Nephron (organoid): ENCODE data around the gene HBG1.

ENCODE experiments used
- H3K27ac Mint-ChIP-seq, 3 experiments: 2 replicates each; pipeline ENCODE4 v1.8.0; 2020; ENCODE audit warnings: mixed read lengths in 3 of 3, mild to moderate bottlenecking in 2 of 3, moderate library complexity in 1 of 3
- H3K27me3 Mint-ChIP-seq: 2 replicates; pipeline ENCODE4 v1.8.0; 2021; ENCODE audit warnings: low read depth, mild to moderate bottlenecking, moderate library complexity, mixed read lengths
- H3K36me3 Mint-ChIP-seq: 2 replicates; pipeline ENCODE4 v1.8.0; 2020; ENCODE audit warnings: low read depth, mixed read lengths
- H3K4me1 Mint-ChIP-seq: 2 replicates; pipeline ENCODE4 v1.8.0; 2020; ENCODE audit warnings: mixed read lengths
- H3K4me3 Mint-ChIP-seq, 3 experiments: 2 replicates each; pipeline ENCODE4 v1.8.0; 2020; ENCODE audit warnings: mild to moderate bottlenecking in 3 of 3, mixed read lengths in 3 of 3, moderate library complexity in 2 of 3
- H3K9me3 Mint-ChIP-seq: 2 replicates; pipeline ENCODE4 v1.8.0; 2020; ENCODE audit warnings: mixed read lengths
- TF ChIP-seq, protein P1 (sequence below), 3 experiments: fragments of 200-600 bp; sonication (generic); IDR thresholded peaks; one replicate each; pipeline ENCODE4 v1.5.0; 2021; ENCODE audit warnings: antibody characterized with exemption in 3 of 3; ENCODE audit not compliant: unreplicated experiment in 3 of 3

HBG1 gene

GRCh38 chr11:5241458-5241857, 8.2 kb downstream of the HBG1 start:
- Mint-ChIP-seq H3K4me3 (no peak overlapping the region), H3K36me3 (no peaks in the 10 kb centered on the region), H3K27me3 (no peaks in the 10 kb centered on the region), H3K27ac (no peak overlapping the region), H3K9me3 (no peaks in the 10 kb centered on the region), H3K4me1 (no peaks in the 10 kb centered on the region)
- TF ChIP-seq, protein P1, sequence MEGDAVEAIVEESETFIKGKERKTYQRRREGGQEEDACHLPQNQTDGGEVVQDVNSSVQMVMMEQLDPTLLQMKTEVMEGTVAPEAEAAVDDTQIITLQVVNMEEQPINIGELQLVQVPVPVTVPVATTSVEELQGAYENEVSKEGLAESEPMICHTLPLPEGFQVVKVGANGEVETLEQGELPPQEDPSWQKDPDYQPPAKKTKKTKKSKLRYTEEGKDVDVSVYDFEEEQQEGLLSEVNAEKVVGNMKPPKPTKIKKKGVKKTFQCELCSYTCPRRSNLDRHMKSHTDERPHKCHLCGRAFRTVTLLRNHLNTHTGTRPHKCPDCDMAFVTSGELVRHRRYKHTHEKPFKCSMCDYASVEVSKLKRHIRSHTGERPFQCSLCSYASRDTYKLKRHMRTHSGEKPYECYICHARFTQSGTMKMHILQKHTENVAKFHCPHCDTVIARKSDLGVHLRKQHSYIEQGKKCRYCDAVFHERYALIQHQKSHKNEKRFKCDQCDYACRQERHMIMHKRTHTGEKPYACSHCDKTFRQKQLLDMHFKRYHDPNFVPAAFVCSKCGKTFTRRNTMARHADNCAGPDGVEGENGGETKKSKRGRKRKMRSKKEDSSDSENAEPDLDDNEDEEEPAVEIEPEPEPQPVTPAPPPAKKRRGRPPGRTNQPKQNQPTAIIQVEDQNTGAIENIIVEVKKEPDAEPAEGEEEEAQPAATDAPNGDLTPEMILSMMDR (IDR thresholded peaks at IDR 0.05; ENCODE audit: unreplicated experiment in 3 of 3), result no peak

GRCh38 chr11:5240458-5240857, 9.2 kb downstream of the HBG1 start:
- H3K9me3 Mint-ChIP-seq, result no peaks in the 10 kb centered on the region
- TF ChIP-seq, protein P1 (IDR thresholded peaks at IDR 0.05; ENCODE audit: unreplicated experiment in 3 of 3), result no peak
- H3K36me3 Mint-ChIP-seq, result no peaks in the 10 kb centered on the region
- H3K4me3 Mint-ChIP-seq, result no peak overlapping the region
- H3K27me3 Mint-ChIP-seq, result no peaks in the 10 kb centered on the region
- no peak overlapping the region for H3K27ac Mint-ChIP-seq
- no peaks in the 10 kb centered on the region for H3K4me1 Mint-ChIP-seq

GRCh38 chr11:5240056-5240455, 9.6 kb downstream of the HBG1 start:
- no peaks in the 10 kb centered on the region for H3K4me1 Mint-ChIP-seq
- no peaks in the 10 kb centered on the region for H3K36me3 Mint-ChIP-seq
- no peak overlapping the region for H3K4me3 Mint-ChIP-seq
- H3K27ac Mint-ChIP-seq, result no peak overlapping the region
- TF ChIP-seq, protein P1 (IDR thresholded peaks at IDR 0.05; ENCODE audit: unreplicated experiment in 3 of 3), result no peak
- no peaks in the 10 kb centered on the region for H3K9me3 Mint-ChIP-seq
- H3K27me3 Mint-ChIP-seq, result no peaks in the 10 kb centered on the region

GRCh38 chr11:5239046-5239445, 10.6 kb downstream of the HBG1 start:
- no peaks in the 10 kb centered on the region for H3K4me1 Mint-ChIP-seq
- peaks cover 4% of the 10 kb centered on the region for H3K27me3 Mint-ChIP-seq
- TF ChIP-seq, protein P1 (IDR thresholded peaks at IDR 0.05; ENCODE audit: unreplicated experiment in 3 of 3), result no peak
- H3K4me3 Mint-ChIP-seq, result no peak overlapping the region
- H3K36me3 Mint-ChIP-seq, result no peaks in the 10 kb centered on the region
- no peaks in the 10 kb centered on the region for H3K9me3 Mint-ChIP-seq
- no peak overlapping the region for H3K27ac Mint-ChIP-seq

GRCh38 chr11:5238486-5238885, 11.2 kb downstream of the HBG1 start:
- no peak overlapping the region for H3K27ac Mint-ChIP-seq
- no peaks in the 10 kb centered on the region for H3K36me3 Mint-ChIP-seq
- no peak overlapping the region for H3K4me3 Mint-ChIP-seq

DNA sequence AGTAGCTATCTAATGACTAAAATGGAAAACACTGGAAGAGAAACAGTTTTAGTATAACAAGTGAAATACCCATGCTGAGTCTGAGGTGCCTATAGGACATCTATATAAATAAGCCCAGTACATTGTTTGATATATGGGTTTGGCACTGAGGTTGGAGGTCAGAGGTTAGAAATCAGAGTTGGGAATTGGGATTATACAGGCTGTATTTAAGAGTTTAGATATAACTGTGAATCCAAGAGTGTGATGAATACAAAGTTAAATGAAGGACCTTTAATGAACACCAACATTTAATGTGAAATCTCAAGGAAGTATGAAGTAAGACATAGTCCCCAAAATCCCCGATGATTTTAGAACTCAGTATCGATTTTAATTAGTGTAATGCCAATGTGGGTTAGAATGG, 12.2 kb downstream of the HBG1 start:
- Mint-ChIP-seq H3K4me3 (no peak overlapping the region), H3K27ac (no peak overlapping the region), H3K4me1 (no peaks in the 10 kb centered on the region), H3K9me3 (no peaks in the 10 kb centered on the region), H3K27me3 (peaks cover 4% of the 10 kb centered on the region), H3K36me3 (no peaks in the 10 kb centered on the region)
- TF ChIP-seq, protein P1 (IDR thresholded peaks at IDR 0.05; ENCODE audit: unreplicated experiment in 3 of 3), result no peak

More at GRCh38 chr11:5238486-5238885, 11.2 kb downstream of the HBG1 start:
- Mint-ChIP-seq H3K4me1 (no peaks in the 10 kb centered on the region), H3K9me3 (no peaks in the 10 kb centered on the region), H3K27me3 (peaks cover 4% of the 10 kb centered on the region)
- TF ChIP-seq, protein P1 (IDR thresholded peaks at IDR 0.05; ENCODE audit: unreplicated experiment in 3 of 3), result no peak
